SK-N-SH (cell line): ENCODE measurements around the gene SASH1.

Experiments
- CTCF ChIP-seq: fragments of 200-600 bp; sonication (generic); IDR thresholded peaks from 2 replicates; pipeline ENCODE4 v1.6.1; 2017; ENCODE audit warnings: antibody characterized with exemption, mild to moderate bottlenecking, moderate library complexity
- ELF1 ChIP-seq: IDR thresholded peaks from 2 replicates; pipeline ENCODE4 v1.4.0; 2012
- FOXJ3 ChIP-seq: sonication (generic); formaldehyde crosslinking; IDR thresholded peaks from 2 replicates; pipeline ENCODE4 v1.5.1; 2020; ENCODE audit warnings: mild to moderate bottlenecking, missing genetic modification reagents
- MAX ChIP-seq: IDR thresholded peaks from 2 replicates; pipeline ENCODE4 v1.4.0; 2012; ENCODE audit warnings: low read depth
- MEF2A ChIP-seq: IDR thresholded peaks from 2 replicates; pipeline ENCODE4 v1.4.0; 2012; ENCODE audit warnings: low read depth, borderline replicate concordance
- MXI1 ChIP-seq: IDR thresholded peaks from 2 replicates; pipeline ENCODE4 v1.6.1; 2012; ENCODE audit warnings: mild to moderate bottlenecking, low read depth, low read length, improper control_type of control experiment
- POLR2AphosphoS5 ChIP-seq: IDR thresholded peaks from 2 replicates; pipeline ENCODE4 v1.6.1; 2012; ENCODE audit warnings: low read depth, low read length
- RAD21 ChIP-seq: IDR thresholded peaks from 2 replicates; pipeline ENCODE4 v1.6.1; 2012; ENCODE audit warnings: mild to moderate bottlenecking, low read length
- RFX5 ChIP-seq: IDR thresholded peaks from 2 replicates; pipeline ENCODE4 v1.6.1; 2012; ENCODE audit warnings: mild to moderate bottlenecking, improper control_type of control experiment, low read length
- SMC3 ChIP-seq: IDR thresholded peaks from 2 replicates; pipeline ENCODE4 v1.6.1; 2012; ENCODE audit warnings: low read depth, low read length, improper control_type of control experiment
- TCF12 ChIP-seq: IDR thresholded peaks from 2 replicates; pipeline ENCODE4 v1.4.0; 2012
- TEAD4 ChIP-seq: IDR thresholded peaks from 2 replicates; pipeline ENCODE4 v1.4.0; 2012; ENCODE audit warnings: mild to moderate bottlenecking, borderline replicate concordance; ENCODE audit not compliant: insufficient read depth
- ZBTB33 ChIP-seq: IDR thresholded peaks from 2 replicates; pipeline ENCODE4 v1.4.0; 2012; ENCODE audit warnings: low read depth, borderline replicate concordance
- TF ChIP-seq, protein P1 (sequence below): fragments of 150-350 bp; IDR thresholded peaks from 2 replicates; pipeline ENCODE4 v1.6.1; 2017; ENCODE audit warnings: antibody characterized with exemption, low read length, low read depth, borderline replicate concordance

DNA sequence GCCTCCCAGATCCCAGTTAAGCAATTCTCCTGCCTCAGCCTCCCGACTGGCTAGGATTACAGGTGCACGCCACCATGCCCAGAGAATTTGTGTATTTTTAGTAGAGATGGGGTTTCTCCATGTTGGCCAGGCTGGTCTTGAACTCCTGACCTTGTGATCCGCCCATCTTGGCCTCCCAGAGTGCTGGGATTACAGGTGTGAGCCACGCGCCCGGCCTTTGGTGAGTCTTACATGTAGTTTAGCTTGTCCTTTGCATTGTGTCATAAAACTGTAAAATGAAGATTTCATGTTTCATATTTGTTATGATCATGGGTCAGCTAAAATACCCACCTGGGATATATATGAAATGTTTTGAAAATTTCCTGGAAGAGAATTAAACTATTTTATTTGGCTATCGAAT lies 183.5 kb downstream of the SASH1 start:
- TF ChIP-seq RAD21 (no peak), POLR2AphosphoS5 (no peak), ELF1 (no peak), SMC3 (no peak), CTCF (no peak), MEF2A (no peak), TCF12 (no peak), TEAD4 (no peak), RFX5 (no peak), MAX (no peak), FOXJ3 (no peak), MXI1 (no peak), ZBTB33 (no peak)
- TF ChIP-seq, protein P1, sequence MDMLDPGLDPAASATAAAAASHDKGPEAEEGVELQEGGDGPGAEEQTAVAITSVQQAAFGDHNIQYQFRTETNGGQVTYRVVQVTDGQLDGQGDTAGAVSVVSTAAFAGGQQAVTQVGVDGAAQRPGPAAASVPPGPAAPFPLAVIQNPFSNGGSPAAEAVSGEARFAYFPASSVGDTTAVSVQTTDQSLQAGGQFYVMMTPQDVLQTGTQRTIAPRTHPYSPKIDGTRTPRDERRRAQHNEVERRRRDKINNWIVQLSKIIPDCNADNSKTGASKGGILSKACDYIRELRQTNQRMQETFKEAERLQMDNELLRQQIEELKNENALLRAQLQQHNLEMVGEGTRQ: no peak
